ENCODE measurements around the gene TP53RK.

- TF ChIP-seq EZH2phosphoT487 (IDR thresholded peaks at IDR 0.05; ENCODE audit: low read length) (no peak), CTCF (IDR thresholded peaks at IDR 0.05; ENCODE audit: low read length) (no peak), EZH2 (optimal IDR thresholded peaks at IDR 0.05; ENCODE audit: low read depth, low read length) (no peak)
Measured at GRCh38 chr20:46723039-46723438, 33.8 kb upstream of the TP53RK start.
